Thoracic aorta (tissue), 2 donors: ENCODE measurements around the gene SLC35C1. TPM values are rescaled to one million over a fixed set of nuclear protein-coding genes. Genes with fewer than 3 reads are reported as not detected.

Experiments used
- ATAC-seq: fragments of 150-250 bp; one replicate; pipeline ENCODE4 v1.8.0; 2017; ENCODE audit warnings: low read depth; ENCODE audit not compliant: insufficient number of reproducible peaks, low FRiP score
- DNase-seq: peaks from one replicate; pipeline ENCODE4 v3.0.0-alpha.2; 2020; ENCODE audit warnings: low spot score
- H3K27ac ChIP-seq, 2 donors: fragments of 200-600 bp; sonication (generic); 1 replicate in 1 of 2; 2 replicates in 1 of 2; pipeline ENCODE4 v1.5.1; 2016; ENCODE audit warnings: mild to moderate bottlenecking in 2 of 2, moderate library complexity in 2 of 2
- H3K27me3 ChIP-seq: fragments of 200-600 bp; sonication (generic); replicated peaks from 2 replicates; pipeline ENCODE4 v1.6.0; 2016; ENCODE audit warnings: mild to moderate bottlenecking; ENCODE audit not compliant: insufficient read depth
- H3K36me3 ChIP-seq: fragments of 200-600 bp; sonication (generic); one replicate; pipeline ENCODE4 v1.5.1; 2016
- H3K4me1 ChIP-seq, 2 donors: fragments of 200-600 bp; sonication (generic); 1 replicate in 1 of 2; 2 replicates in 1 of 2; pipeline versions ENCODE4 v1.5.1 to v1.6.0; 2016; ENCODE audit warnings: low read depth in 2 of 2, mild to moderate bottlenecking in 1 of 2; ENCODE audit not compliant: control insufficient read depth in 1 of 2
- H3K4me3 ChIP-seq: fragments of 200-600 bp; sonication (generic); 2 replicates; pipeline ENCODE4 v1.5.1; 2016; ENCODE audit warnings: mild to moderate bottlenecking
- H3K9me3 ChIP-seq: fragments of 200-600 bp; sonication (generic); 2 replicates; pipeline ENCODE4 v1.5.1; 2016
- CTCF ChIP-seq: fragments of 200-600 bp; sonication (generic); IDR thresholded peaks from one replicate; pipeline ENCODE4 v1.5.1; 2019; ENCODE audit warnings: antibody characterized with exemption
- total RNA-seq, 2 donors: library from RNA; depleted of rRNA; stranded (reverse); fragments of >200 nt; gene quantifications; one replicate each; pipeline versions ENCODE4 v1.1.0 to v1.2.3, GENCODE V29; 2016

Gene SLC35C1
- total RNA-seq, 2 donors from 2014 or later, result 18.8 to 28.4 TPM

- TF ChIP-seq CTCF, result no peak
- Histone ChIP-seq H3K4me3 (no peak overlapping the region), H3K36me3 (no peaks in the 10 kb centered on the region), H3K4me1 (peaks cover 6 to 29% of the 10 kb centered on the region in 2 donors), H3K9me3 (no peaks in the 10 kb centered on the region), H3K27me3 (no peaks in the 10 kb centered on the region), H3K27ac (no peak overlapping the region)
- ATAC-seq (no peak), DNase-seq (no peak)
Measured at GRCh38 chr11:45765107-45765668, 39.8 kb upstream of the SLC35C1 start.

DNA sequence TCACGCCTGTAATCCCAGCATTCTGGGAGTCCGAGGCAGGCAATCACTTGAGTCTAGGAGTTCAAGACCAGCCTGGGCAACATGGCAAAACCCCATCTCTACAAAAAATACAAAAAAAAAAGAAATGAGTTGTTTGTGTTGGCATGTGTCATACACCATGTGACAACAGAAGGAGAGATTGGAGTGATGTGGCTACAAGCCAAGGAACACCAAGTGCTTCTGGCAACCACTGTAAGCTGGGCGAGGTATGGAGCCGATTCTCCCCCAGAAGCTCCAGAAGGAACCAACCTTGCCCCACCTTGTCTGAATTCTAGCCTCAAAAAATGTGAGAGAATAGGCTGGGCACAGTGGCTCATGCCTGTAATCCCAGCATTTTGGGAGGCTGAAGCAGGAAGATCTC lies 39.1 kb upstream of the SLC35C1 start:
- peaks cover under 1 to 23% of the 10 kb centered on the region in 2 donors for H3K4me1 ChIP-seq
- no peak for ATAC-seq

GRCh38 chr11:45766469-45766868 lies 38.5 kb upstream of the SLC35C1 start:
- no peak for TF ChIP-seq CTCF
- no peak for ATAC-seq
- Histone ChIP-seq H3K9me3 (no peaks in the 10 kb centered on the region), H3K4me1 (peaks cover 0 to 21% of the 10 kb centered on the region in 2 donors), H3K27ac (no peak overlapping the region), H3K27me3 (no peaks in the 10 kb centered on the region), H3K36me3 (no peaks in the 10 kb centered on the region), H3K4me3 (no peak overlapping the region)
- DNase-seq, result no peak

More for the DNA sequence above, 39.1 kb upstream of the SLC35C1 start:
- no peak overlapping the region for H3K27ac ChIP-seq
- H3K36me3 ChIP-seq, result no peaks in the 10 kb centered on the region
- H3K27me3 ChIP-seq, result no peaks in the 10 kb centered on the region
- no peaks in the 10 kb centered on the region for H3K9me3 ChIP-seq
- no peak for DNase-seq
- no peak for TF ChIP-seq CTCF
- no peak overlapping the region for H3K4me3 ChIP-seq

- H3K27me3 ChIP-seq, result no peaks in the 10 kb centered on the region
- no peak overlapping the region for H3K4me3 ChIP-seq
- H3K27ac ChIP-seq, result no peak overlapping the region
- peaks cover 0 to 26% of the 10 kb centered on the region in 2 donors for H3K4me1 ChIP-seq
- no peak for TF ChIP-seq CTCF
- no peak for ATAC-seq
- no peaks in the 10 kb centered on the region for H3K9me3 ChIP-seq
- DNase-seq, result no peak
- no peaks in the 10 kb centered on the region for H3K36me3 ChIP-seq
Measured at GRCh38 chr11:45768486-45768885, 36.5 kb upstream of the SLC35C1 start.

- no peak for ATAC-seq
- DNase-seq, result no peak
- H3K4me3 ChIP-seq, result no peak overlapping the region
- no peaks in the 10 kb centered on the region for H3K36me3 ChIP-seq
- no peak for TF ChIP-seq CTCF
- H3K27me3 ChIP-seq, result no peaks in the 10 kb centered on the region
- H3K9me3 ChIP-seq, result no peaks in the 10 kb centered on the region
- H3K27ac ChIP-seq, result no peak overlapping the region
- peaks cover 0 to 25% of the 10 kb centered on the region in 2 donors for H3K4me1 ChIP-seq
Measured at GRCh38 chr11:45769960-45770359, 35.0 kb upstream of the SLC35C1 start.
